22Rv1 (cell line): ENCODE measurements around the gene NOP58.
"Not testable (repeated sequence)": the region's sequence is repeated elsewhere in the genome, so short reads cannot be mapped to it uniquely, and the experiment has no call there.

Source experiments
- ZFX ChIP-seq: fragments of 450-650 bp; IDR thresholded peaks from 2 replicates; pipeline ENCODE4 v1.6.1; 2017; ENCODE audit warnings: antibody characterized with exemption, borderline replicate concordance
- TF ChIP-seq, protein P1 (sequence below): fragments of 450-650 bp; IDR thresholded peaks from 2 replicates; pipeline ENCODE4 v1.5.1; 2017; ENCODE audit warnings: mild to moderate bottlenecking

- TF ChIP-seq, protein P1, sequence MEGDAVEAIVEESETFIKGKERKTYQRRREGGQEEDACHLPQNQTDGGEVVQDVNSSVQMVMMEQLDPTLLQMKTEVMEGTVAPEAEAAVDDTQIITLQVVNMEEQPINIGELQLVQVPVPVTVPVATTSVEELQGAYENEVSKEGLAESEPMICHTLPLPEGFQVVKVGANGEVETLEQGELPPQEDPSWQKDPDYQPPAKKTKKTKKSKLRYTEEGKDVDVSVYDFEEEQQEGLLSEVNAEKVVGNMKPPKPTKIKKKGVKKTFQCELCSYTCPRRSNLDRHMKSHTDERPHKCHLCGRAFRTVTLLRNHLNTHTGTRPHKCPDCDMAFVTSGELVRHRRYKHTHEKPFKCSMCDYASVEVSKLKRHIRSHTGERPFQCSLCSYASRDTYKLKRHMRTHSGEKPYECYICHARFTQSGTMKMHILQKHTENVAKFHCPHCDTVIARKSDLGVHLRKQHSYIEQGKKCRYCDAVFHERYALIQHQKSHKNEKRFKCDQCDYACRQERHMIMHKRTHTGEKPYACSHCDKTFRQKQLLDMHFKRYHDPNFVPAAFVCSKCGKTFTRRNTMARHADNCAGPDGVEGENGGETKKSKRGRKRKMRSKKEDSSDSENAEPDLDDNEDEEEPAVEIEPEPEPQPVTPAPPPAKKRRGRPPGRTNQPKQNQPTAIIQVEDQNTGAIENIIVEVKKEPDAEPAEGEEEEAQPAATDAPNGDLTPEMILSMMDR: not testable (repeated sequence)
- not testable (repeated sequence) for TF ChIP-seq ZFX
Observed at GRCh38 chr2:202320362-202320761, 54.8 kb downstream of the NOP58 start.
